Measurements from ENCODE around the gene CNTRL. TPM values are rescaled to one million over a fixed set of nuclear protein-coding genes. Genes with fewer than 3 reads are reported as not detected.

Gene CNTRL
- total and polyA plus RNA-seq, 2 of the 8 experiments (the other 6 are each of a cell fraction or from before 2014, with no cell fraction given) = 5.1 to 13.9 TPM

DNA sequence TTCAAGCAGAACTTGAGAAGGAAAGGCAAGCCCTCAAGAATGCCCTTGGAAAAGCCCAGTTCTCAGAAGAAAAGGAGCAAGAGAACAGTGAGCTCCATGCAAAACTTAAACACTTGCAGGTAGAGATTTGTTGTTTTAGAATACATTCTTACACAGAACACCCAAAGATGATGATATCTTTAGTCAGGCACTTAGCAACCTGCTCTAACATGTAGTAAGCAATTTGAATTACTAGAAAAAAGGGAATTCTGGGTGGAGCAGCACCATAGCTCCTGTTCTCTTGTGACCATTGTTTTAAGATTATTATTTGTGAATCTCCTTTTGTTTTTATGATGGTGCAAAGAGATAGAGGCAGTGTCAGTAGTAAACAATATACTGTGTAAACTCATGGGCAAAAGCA, 63.8 kb downstream of the CNTRL start (continued):
- TF ChIP-seq, protein P1, sequence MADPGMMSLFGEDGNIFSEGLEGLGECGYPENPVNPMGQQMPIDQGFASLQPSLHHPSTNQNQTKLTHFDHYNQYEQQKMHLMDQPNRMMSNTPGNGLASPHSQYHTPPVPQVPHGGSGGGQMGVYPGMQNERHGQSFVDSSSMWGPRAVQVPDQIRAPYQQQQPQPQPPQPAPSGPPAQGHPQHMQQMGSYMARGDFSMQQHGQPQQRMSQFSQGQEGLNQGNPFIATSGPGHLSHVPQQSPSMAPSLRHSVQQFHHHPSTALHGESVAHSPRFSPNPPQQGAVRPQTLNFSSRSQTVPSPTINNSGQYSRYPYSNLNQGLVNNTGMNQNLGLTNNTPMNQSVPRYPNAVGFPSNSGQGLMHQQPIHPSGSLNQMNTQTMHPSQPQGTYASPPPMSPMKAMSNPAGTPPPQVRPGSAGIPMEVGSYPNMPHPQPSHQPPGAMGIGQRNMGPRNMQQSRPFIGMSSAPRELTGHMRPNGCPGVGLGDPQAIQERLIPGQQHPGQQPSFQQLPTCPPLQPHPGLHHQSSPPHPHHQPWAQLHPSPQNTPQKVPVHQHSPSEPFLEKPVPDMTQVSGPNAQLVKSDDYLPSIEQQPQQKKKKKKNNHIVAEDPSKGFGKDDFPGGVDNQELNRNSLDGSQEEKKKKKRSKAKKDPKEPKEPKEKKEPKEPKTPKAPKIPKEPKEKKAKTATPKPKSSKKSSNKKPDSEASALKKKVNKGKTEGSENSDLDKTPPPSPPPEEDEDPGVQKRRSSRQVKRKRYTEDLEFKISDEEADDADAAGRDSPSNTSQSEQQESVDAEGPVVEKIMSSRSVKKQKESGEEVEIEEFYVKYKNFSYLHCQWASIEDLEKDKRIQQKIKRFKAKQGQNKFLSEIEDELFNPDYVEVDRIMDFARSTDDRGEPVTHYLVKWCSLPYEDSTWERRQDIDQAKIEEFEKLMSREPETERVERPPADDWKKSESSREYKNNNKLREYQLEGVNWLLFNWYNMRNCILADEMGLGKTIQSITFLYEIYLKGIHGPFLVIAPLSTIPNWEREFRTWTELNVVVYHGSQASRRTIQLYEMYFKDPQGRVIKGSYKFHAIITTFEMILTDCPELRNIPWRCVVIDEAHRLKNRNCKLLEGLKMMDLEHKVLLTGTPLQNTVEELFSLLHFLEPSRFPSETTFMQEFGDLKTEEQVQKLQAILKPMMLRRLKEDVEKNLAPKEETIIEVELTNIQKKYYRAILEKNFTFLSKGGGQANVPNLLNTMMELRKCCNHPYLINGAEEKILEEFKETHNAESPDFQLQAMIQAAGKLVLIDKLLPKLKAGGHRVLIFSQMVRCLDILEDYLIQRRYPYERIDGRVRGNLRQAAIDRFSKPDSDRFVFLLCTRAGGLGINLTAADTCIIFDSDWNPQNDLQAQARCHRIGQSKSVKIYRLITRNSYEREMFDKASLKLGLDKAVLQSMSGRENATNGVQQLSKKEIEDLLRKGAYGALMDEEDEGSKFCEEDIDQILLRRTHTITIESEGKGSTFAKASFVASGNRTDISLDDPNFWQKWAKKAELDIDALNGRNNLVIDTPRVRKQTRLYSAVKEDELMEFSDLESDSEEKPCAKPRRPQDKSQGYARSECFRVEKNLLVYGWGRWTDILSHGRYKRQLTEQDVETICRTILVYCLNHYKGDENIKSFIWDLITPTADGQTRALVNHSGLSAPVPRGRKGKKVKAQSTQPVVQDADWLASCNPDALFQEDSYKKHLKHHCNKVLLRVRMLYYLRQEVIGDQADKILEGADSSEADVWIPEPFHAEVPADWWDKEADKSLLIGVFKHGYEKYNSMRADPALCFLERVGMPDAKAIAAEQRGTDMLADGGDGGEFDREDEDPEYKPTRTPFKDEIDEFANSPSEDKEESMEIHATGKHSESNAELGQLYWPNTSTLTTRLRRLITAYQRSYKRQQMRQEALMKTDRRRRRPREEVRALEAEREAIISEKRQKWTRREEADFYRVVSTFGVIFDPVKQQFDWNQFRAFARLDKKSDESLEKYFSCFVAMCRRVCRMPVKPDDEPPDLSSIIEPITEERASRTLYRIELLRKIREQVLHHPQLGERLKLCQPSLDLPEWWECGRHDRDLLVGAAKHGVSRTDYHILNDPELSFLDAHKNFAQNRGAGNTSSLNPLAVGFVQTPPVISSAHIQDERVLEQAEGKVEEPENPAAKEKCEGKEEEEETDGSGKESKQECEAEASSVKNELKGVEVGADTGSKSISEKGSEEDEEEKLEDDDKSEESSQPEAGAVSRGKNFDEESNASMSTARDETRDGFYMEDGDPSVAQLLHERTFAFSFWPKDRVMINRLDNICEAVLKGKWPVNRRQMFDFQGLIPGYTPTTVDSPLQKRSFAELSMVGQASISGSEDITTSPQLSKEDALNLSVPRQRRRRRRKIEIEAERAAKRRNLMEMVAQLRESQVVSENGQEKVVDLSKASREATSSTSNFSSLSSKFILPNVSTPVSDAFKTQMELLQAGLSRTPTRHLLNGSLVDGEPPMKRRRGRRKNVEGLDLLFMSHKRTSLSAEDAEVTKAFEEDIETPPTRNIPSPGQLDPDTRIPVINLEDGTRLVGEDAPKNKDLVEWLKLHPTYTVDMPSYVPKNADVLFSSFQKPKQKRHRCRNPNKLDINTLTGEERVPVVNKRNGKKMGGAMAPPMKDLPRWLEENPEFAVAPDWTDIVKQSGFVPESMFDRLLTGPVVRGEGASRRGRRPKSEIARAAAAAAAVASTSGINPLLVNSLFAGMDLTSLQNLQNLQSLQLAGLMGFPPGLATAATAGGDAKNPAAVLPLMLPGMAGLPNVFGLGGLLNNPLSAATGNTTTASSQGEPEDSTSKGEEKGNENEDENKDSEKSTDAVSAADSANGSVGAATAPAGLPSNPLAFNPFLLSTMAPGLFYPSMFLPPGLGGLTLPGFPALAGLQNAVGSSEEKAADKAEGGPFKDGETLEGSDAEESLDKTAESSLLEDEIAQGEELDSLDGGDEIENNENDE (IDR thresholded peaks at IDR 0.05; ENCODE audit: insufficient replicate concordance, low read length) = no peak
- TF ChIP-seq SP4 (IDR thresholded peaks at IDR 0.05; ENCODE audit: low read length) (no peak), FOSL1 (IDR thresholded peaks at IDR 0.05; ENCODE audit: insufficient read depth, low read depth, low read length) (no peak), KDM1A (IDR thresholded peaks at IDR 0.05; ENCODE audit: borderline replicate concordance, low read length) (no peak), ZNF274 (IDR thresholded peaks at IDR 0.05; ENCODE audit: borderline replicate concordance, extremely low read depth, low read length) (no peak), KDM4A (IDR thresholded peaks at IDR 0.05; ENCODE audit: low read depth, low read length, severe bottlenecking) (no peak), EP300 (IDR thresholded peaks at IDR 0.05; ENCODE audit: borderline replicate concordance in 1 of 2, low read depth in 2 of 2, low read length in 2 of 2) (no peak), CREB1 (IDR thresholded peaks at IDR 0.05) (no peak), TAF1 (IDR thresholded peaks at IDR 0.05; ENCODE audit: low read depth, low read length) (no peak), JUN (IDR thresholded peaks at IDR 0.05; ENCODE audit: low read depth, low read length) (no peak), TEAD4 (IDR thresholded peaks at IDR 0.05; ENCODE audit: low read depth, low read length) (no peak), HDAC6 (IDR thresholded peaks at IDR 0.05; ENCODE audit: low read depth, low read length) (no peak), CBX8 (IDR thresholded peaks at IDR 0.05; ENCODE audit: borderline replicate concordance, low read depth, low read length) (no peak)
